GM18873 (cell line): Measurements from ENCODE around the gene LRRC43.
"Not testable (repeated sequence)": the region's sequence is repeated elsewhere in the genome, so short reads cannot be mapped to it uniquely, and the experiment has no call there.

Experiments
- ATAC-seq: cut with Tn5 transposase; IDR thresholded peaks from one replicate; pipeline ENCODE4 v1.9.1; 2021; ENCODE audit warnings: mild to moderate bottlenecking, moderate library complexity, moderate number of reproducible peaks; ENCODE audit not compliant: unreplicated experiment, low FRiP score

Gene LRRC43

DNA sequence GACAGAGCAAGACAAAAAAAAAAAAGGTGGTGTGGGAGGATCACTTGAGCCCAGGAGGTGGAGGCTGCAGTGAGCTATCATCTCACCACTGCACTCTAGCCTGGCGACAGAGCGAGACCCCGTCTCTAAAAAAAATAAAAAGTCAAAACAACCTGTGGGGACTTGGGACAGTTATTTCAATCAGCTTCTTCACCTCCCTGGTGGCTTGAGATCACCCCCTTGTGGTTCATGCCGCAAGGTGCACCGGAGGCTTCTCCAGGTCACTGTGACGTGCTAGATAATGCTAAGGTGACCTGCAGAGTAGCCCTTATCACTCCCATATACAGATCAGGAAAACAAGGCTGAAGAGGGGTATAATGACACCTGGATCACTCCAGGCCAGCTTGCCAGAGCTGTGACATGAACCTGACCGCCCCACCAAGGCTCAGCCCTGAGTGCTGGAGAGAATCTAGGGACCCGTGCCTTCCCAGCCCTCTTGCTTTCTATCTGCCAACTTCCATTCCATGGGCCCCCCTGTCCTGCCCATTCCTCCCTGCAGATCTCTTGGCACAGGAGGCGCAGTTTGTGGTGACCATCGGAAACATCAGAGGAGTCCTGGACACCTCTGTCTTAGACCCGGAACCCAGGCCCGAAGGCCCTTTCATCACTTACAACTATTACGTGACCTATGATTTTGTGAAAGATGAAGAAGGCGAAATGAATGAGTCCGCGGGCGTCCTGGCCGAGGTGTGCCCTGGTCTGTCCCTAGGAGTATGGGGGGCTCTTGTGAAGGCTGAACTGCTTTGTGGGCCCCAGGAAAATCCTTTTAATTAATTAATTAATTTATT is 8.1 kb downstream of the LRRC43 start:
- ATAC-seq = no peak

GRCh38 chr12:122192441-122192840 is 9.5 kb downstream of the LRRC43 start:
- no peak for ATAC-seq

DNA sequence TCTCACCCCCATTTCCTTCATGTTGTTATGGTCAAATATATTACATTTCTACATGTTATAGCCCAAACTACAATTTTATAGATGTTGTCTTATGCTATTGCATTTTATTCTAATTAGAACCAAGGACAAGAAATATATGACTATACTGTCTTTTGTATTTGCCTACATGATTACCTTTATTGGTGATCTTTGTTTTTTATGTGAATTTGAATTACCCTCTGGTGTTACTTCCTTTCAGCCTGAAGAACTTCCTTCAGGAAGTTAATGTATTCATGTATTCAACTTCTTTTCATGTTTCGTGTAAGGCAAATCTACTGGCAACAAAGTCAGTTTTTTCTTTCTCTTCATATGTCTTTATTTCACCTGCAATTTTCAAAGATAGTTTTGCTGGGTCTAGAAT is 11.9 kb downstream of the LRRC43 start:
- no peak for ATAC-seq

- ATAC-seq = no peak
Measured at GRCh38 chr12:122195405-122195804, 12.5 kb downstream of the LRRC43 start.

DNA sequence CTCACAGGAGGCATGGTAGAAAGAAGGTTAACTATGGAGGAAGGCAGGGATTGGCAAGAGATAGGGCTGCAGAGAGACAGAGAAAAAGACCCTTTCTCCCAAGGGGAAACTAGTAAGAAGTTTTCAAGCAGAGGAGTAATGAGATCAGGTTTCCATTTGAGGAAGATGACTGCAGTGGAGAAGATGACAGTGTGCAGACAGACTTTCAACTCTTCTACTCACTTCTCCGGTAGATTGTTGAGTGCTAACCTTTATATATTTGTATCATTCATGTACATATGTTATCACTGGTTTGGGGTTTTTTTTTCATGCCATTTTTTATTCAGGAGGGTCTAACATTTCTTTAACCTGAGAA is 14.7 kb downstream of the LRRC43 start:
- no peak for ATAC-seq

GRCh38 chr12:122199484-122200355 is 16.8 kb downstream of the LRRC43 start:
- no peak for ATAC-seq

DNA sequence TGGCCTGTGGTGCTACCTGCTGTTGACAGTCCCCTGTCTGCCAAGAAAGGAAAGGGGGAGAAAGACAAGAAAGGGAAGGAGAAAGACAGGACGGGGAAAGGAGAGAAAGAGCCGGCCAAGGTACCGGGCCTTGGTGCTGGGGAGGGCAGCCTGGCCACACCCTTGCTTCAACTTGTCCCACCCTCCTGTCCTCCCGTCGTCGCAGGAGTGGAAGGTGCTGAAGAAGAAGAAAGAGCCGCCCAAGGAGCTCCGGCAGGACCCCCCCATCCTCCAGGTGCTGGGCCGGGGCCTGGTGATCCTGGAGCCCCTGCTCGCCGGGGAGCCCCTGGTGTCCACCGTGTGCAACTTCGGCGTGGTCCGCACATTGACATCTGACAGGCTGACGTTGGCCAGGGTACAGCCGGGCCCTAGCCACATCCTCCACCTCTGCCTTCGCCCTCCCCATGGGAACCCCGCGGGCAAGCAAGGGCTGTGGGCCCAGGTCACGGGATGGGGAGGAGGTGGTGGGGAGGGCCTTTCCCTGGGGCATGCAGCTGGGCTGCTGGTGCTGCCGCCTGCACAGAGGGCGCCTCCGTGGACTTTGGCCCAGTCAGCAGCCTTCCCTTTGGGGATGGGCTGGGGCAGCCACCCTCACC is 17.7 kb downstream of the LRRC43 start:
- ATAC-seq = no peak

GRCh38 chr12:122201381-122201780 is 18.5 kb downstream of the LRRC43 start:
- ATAC-seq = no peak

DNA sequence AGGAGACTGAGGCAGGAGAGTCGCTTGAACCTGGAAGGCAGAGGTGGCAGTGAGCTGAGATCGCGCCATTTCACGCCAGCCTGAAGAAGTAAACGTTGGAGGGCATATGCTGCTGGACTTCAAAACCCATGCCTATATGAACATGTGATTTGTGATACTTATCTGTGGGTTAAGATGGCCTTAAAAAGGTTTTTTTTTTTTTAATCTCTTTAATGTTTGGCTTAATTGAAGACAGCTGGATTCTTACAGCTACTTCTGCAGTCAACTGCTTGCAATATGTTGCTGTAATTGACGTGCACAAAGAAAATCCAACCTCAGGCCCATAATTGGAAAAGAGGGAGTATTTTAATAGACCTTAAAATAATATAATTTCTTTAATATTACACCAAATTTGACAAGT is 19.1 kb downstream of the LRRC43 start:
- ATAC-seq = no peak

GRCh38 chr12:122202811-122203210 is 19.9 kb downstream of the LRRC43 start:
- ATAC-seq = not testable (repeated sequence)

- ATAC-seq = no peak
Measured at GRCh38 chr12:122203301-122204166, 20.6 kb downstream of the LRRC43 start, which contains the start of gene B3GNT4. TSS of gene B3GNT4 (plus strand) at chr12:122203709. CDS start at chr12:122204619, 910 bp downstream.

- no peak for ATAC-seq
Measured at GRCh38 chr12:122204167-122205052, 21.5 kb downstream of the LRRC43 start.

DNA sequence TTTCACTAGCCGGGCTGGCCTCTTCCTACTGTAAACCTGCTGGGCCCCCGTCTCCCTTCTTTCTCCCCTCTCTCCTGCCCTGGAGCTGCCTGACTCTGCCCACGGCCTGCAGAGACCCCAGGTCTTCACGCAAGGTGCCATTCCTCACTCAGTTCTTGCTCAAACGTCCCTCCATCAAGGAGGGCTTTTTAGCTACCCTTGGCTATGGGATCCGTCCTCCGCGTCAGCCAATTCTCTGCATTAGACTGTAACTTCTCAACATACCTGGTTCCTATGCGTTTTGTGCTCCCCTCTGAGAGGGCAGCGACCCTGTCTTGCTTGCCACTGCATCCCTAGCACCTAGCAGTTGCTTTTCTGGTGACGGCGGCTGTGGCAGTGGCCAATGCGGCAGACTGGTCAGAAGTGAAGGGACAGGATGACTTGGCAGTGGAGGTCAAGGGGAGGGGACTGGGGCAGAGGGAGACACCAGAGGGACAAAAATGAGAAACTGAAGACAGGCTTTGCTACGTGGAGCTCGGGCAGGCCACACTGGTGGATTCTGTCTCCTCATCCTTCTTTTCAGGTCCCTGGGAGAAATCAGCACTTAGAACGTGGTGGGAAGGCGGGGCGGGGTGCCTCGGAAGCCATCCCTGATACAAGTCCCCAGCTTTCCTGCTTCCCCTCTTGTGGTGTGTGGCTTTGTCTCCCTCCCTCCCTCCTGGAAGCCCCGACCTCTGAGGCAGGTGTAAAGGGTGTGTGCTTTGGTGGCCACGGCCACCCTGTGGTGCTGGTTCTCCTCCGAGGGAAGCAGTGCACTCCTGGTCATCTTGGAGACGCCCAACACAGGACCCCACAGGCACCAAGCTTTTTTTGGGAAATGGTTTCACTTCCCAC is 22.4 kb downstream of the LRRC43 start:
- ATAC-seq = no peak

DNA sequence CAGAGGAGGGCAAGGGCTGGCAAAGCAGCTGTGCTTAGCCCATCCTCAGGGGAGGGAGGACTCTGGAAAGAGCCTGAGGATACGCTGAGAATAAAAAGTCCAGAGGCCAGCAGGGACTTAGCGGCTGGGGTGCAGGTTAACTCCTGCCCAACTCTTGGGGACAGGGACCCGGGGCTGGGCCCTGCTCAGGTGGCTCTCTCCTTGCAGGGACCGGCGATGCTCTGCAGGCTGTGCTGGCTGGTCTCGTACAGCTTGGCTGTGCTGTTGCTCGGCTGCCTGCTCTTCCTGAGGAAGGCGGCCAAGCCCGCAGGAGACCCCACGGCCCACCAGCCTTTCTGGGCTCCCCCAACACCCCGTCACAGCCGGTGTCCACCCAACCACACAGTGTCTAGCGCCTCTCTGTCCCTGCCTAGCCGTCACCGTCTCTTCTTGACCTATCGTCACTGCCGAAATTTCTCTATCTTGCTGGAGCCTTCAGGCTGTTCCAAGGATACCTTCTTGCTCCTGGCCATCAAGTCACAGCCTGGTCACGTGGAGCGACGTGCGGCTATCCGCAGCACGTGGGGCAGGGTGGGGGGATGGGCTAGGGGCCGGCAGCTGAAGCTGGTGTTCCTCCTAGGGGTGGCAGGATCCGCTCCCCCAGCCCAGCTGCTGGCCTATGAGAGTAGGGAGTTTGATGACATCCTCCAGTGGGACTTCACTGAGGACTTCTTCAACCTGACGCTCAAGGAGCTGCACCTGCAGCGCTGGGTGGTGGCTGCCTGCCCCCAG is 23.4 kb downstream of the LRRC43 start:
- ATAC-seq = no peak

- ATAC-seq = no peak
Measured at GRCh38 chr12:122206976-122207375, 24.1 kb downstream of the LRRC43 start.

DNA sequence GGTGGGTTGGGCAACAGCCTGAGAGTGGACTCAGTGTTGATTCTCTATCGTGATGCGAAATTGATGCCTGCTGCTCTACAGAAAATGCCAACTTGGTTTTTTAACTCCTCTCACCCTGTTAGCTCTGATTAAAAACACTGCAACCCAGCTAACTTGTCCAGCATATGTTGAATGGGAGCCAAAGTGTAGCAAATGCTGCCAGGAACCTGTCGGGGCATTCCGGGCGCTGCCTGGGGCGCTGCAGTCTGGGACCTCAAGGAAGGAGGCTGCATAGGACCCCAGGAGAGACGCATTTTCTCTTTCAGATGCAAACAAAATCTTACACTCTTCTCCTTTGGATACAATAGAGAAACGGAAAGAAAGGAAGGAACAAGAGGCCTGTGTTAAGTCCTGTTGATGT is 24.5 kb downstream of the LRRC43 start:
- no peak for ATAC-seq

GRCh38 chr12:122208073-122208820 is 25.3 kb downstream of the LRRC43 start:
- ATAC-seq = no peak
